Neural cell (in vitro differentiated cells): ENCODE data around the gene ZNF662. TPM values are rescaled to one million over a fixed set of nuclear protein-coding genes. Genes with fewer than 3 reads are reported as not detected.

Source experiments
- H2AFZ ChIP-seq: fragments of 200-600, 300-800 bp; sonication (generic), shearing (Covaris generic); 2 replicates; pipeline ENCODE4 v1.6.0; 2014; ENCODE audit warnings: low read depth, mild to moderate bottlenecking, antibody characterized with exemption, low read length, moderate library complexity
- H3F3A ChIP-seq: fragments of 200-600 bp; shearing (Covaris generic); 2 replicates; pipeline ENCODE4 v1.6.1; 2016; ENCODE audit warnings: mild to moderate bottlenecking, moderate library complexity, mixed read lengths, antibody characterized with exemption, low read length; ENCODE audit not compliant: insufficient read depth, poor library complexity, severe bottlenecking
- H3K27ac ChIP-seq: fragments of 200-600, 300-800 bp; sonication (generic), shearing (Covaris generic); 2 replicates; pipeline ENCODE4 v1.5.1; 2014; ENCODE audit warnings: mild to moderate bottlenecking, low read length, moderate library complexity
- H3K27me3 ChIP-seq: fragments of 300-800, 200-600 bp; sonication (generic), shearing (Covaris generic); 2 replicates; pipeline ENCODE4 v1.6.0; 2014; ENCODE audit warnings: mild to moderate bottlenecking, low read depth, low read length, moderate library complexity; ENCODE audit not compliant: insufficient read depth
- H3K36me3 ChIP-seq: fragments of 300-800, 200-600 bp; sonication (generic), shearing (Covaris generic); 2 replicates; pipeline ENCODE4 v1.5.1; 2014; ENCODE audit warnings: mild to moderate bottlenecking, antibody characterized with exemption, low read length, moderate library complexity; ENCODE audit not compliant: insufficient read depth
- H3K4me2 ChIP-seq: fragments of 300-800, 200-600 bp; sonication (generic), shearing (Covaris generic); 2 replicates; pipeline ENCODE4 v1.6.0; 2014; ENCODE audit warnings: mild to moderate bottlenecking, low read length
- H3K4me3 ChIP-seq: fragments of 300-800, 200-600 bp; sonication (generic), shearing (Covaris generic); 2 replicates; pipeline ENCODE4 v1.5.1; 2014; ENCODE audit warnings: mild to moderate bottlenecking, low read length, moderate library complexity
- H3K79me2 ChIP-seq: fragments of 200-600 bp; shearing (Covaris generic); replicated peaks from 2 replicates; pipeline ENCODE4 v1.6.0; 2014; ENCODE audit warnings: mild to moderate bottlenecking, low read length, moderate library complexity; ENCODE audit not compliant: insufficient read depth
- H3K9ac ChIP-seq: fragments of 300-800, 200-600 bp; sonication (generic), shearing (Covaris generic); 2 replicates; pipeline ENCODE4 v1.6.1; 2016; ENCODE audit warnings: mild to moderate bottlenecking, low read length, mixed read lengths
- H3K9me2 ChIP-seq: fragments of 200-600 bp; shearing (Covaris generic); 2 replicates; pipeline ENCODE4 v1.6.1; 2016; ENCODE audit warnings: mild to moderate bottlenecking, low read length, mixed read lengths; ENCODE audit not compliant: insufficient read depth
- H3K9me3 ChIP-seq: fragments of 200-600, 300-800 bp; sonication (generic), shearing (Covaris generic); 2 replicates; pipeline ENCODE4 v1.6.1; 2016; ENCODE audit warnings: mild to moderate bottlenecking, mixed run types, low read length, moderate library complexity, mixed read lengths
- H4K20me1 ChIP-seq: fragments of 200-600 bp; shearing (Covaris generic); 2 replicates; pipeline ENCODE4 v1.6.1; 2016; ENCODE audit warnings: mild to moderate bottlenecking, mixed run types; ENCODE audit not compliant: insufficient read depth
- EP300 ChIP-seq: fragments of 450-650 bp; conservative IDR thresholded peaks from 2 replicates; pipeline ENCODE4 v1.6.1; 2014; ENCODE audit warnings: antibody characterized with exemption, mild to moderate bottlenecking, moderate library complexity; ENCODE audit not compliant: poor library complexity, severe bottlenecking
- EZH2 ChIP-seq: fragments of 200-600, 300-800 bp; shearing (Covaris generic), sonication (generic); IDR thresholded peaks from 2 replicates; pipeline ENCODE4 v1.6.1; 2014; ENCODE audit warnings: antibody characterized with exemption, low read length, borderline replicate concordance, mild to moderate bottlenecking; ENCODE audit not compliant: insufficient read depth, poor library complexity, severe bottlenecking
- MXI1 ChIP-seq: fragments of 450-650 bp; conservative IDR thresholded peaks from 2 replicates; pipeline ENCODE4 v1.6.1; 2014; ENCODE audit warnings: antibody characterized with exemption, mild to moderate bottlenecking; ENCODE audit not compliant: poor library complexity, severe bottlenecking
- POLR2AphosphoS5 ChIP-seq: IDR thresholded peaks from 2 replicates; pipeline ENCODE4 v1.6.1; 2012
- RAD21 ChIP-seq: fragments of 450-650 bp; conservative IDR thresholded peaks from 2 replicates; pipeline ENCODE4 v1.6.1; 2014; ENCODE audit warnings: antibody characterized with exemption, mild to moderate bottlenecking, moderate library complexity
- REST ChIP-seq: IDR thresholded peaks from 2 replicates; pipeline ENCODE4 v1.6.1; 2012; ENCODE audit warnings: borderline replicate concordance
- SMC3 ChIP-seq: fragments of 450-650 bp; conservative IDR thresholded peaks from 2 replicates; pipeline ENCODE4 v1.6.1; 2014; ENCODE audit warnings: antibody characterized with exemption, mild to moderate bottlenecking, moderate library complexity; ENCODE audit not compliant: poor library complexity
- TAF1 ChIP-seq: IDR thresholded peaks from 2 replicates; pipeline ENCODE4 v1.6.1; 2012; ENCODE audit warnings: low read depth
- polyA plus RNA-seq: library from polyadenylated mRNA; depleted of rRNA; stranded (reverse); fragments of >200 nt; gene quantifications from 2 replicates; pipeline ENCODE4 v1.2.3, GENCODE V29; 2014
- TF ChIP-seq, protein P1 (sequence below): fragments of 450-650 bp; IDR thresholded peaks from 2 replicates; pipeline ENCODE4 v1.5.1; 2014; ENCODE audit warnings: antibody characterized with exemption, mild to moderate bottlenecking, moderate library complexity; ENCODE audit not compliant: poor library complexity, severe bottlenecking

The ZNF662 gene
- polyA plus RNA-seq, 1 donor from 2014 or later: not detected

- H3K27ac ChIP-seq: no peak overlapping the region
- H3K79me2 ChIP-seq: no peaks in the 10 kb centered on the region
- H2AFZ ChIP-seq: no peak overlapping the region
- H3K9ac ChIP-seq: no peak overlapping the region
- TF ChIP-seq TAF1 (no peak), REST (no peak), EP300 (no peak), EZH2 (no peak), SMC3 (no peak), POLR2AphosphoS5 (no peak), MXI1 (no peak), RAD21 (no peak)
- TF ChIP-seq, protein P1, sequence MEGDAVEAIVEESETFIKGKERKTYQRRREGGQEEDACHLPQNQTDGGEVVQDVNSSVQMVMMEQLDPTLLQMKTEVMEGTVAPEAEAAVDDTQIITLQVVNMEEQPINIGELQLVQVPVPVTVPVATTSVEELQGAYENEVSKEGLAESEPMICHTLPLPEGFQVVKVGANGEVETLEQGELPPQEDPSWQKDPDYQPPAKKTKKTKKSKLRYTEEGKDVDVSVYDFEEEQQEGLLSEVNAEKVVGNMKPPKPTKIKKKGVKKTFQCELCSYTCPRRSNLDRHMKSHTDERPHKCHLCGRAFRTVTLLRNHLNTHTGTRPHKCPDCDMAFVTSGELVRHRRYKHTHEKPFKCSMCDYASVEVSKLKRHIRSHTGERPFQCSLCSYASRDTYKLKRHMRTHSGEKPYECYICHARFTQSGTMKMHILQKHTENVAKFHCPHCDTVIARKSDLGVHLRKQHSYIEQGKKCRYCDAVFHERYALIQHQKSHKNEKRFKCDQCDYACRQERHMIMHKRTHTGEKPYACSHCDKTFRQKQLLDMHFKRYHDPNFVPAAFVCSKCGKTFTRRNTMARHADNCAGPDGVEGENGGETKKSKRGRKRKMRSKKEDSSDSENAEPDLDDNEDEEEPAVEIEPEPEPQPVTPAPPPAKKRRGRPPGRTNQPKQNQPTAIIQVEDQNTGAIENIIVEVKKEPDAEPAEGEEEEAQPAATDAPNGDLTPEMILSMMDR: no peak
- H3K9me2 ChIP-seq: no peaks in the 10 kb centered on the region
- H3K36me3 ChIP-seq: no peaks in the 10 kb centered on the region
- no peak overlapping the region for H3K4me2 ChIP-seq
- H4K20me1 ChIP-seq: no peaks in the 10 kb centered on the region
- H3K27me3 ChIP-seq: no peaks in the 10 kb centered on the region
- H3F3A ChIP-seq: no peaks in the 10 kb centered on the region
- H3K9me3 ChIP-seq: no peaks in the 10 kb centered on the region
- no peak overlapping the region for H3K4me3 ChIP-seq
These were observed 10.4 kb upstream of the ZNF662 start for GRCh38 chr3:42895580-42895868.

DNA sequence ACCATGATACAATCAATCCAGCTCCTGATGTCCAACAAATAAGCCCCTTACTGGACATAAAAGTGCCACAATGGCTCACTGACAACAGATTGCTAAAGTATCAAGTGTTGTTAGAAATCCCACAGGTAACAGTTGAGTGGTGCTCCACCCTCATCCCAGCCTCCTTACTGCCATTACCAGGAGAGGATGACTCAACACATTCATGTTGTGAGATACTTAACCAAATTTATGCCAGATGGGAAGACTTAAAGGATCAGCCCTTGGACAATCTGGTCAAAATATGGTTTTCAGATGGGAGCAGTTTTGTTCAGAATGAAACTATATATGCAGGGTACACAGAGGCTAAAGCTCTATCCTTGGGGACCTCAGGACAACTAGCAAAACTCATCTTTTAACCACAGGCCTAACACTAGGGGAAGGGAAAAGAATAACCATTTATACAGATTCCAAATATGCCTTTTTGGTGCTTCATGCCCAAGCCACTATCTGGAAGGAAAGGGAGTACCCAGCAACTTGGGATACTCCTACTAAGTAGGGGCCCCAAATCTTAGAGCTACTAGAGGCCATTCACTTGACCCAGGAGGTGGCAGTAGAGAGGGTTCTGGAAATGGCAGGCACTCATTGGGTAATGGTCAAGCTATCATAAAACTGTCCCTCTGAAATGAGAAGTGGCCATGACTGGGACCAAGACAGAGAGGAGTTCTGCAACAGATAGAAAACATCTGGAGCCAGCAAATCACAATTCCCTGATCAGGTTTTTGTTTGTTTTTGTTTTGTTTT is 6.9 kb upstream of the ZNF662 start:
- no peak overlapping the region for H2AFZ ChIP-seq
- no peaks in the 10 kb centered on the region for H3F3A ChIP-seq
- no peaks in the 10 kb centered on the region for H4K20me1 ChIP-seq
- TF ChIP-seq RAD21: no peak
- no peaks in the 10 kb centered on the region for H3K27me3 ChIP-seq
- H3K4me3 ChIP-seq: no peak overlapping the region
- no peak overlapping the region for H3K4me2 ChIP-seq
- no peak overlapping the region for H3K27ac ChIP-seq
- H3K79me2 ChIP-seq: no peaks in the 10 kb centered on the region
- H3K9me3 ChIP-seq: no peaks in the 10 kb centered on the region
- H3K9ac ChIP-seq: no peak overlapping the region
- H3K36me3 ChIP-seq: no peaks in the 10 kb centered on the region
- H3K9me2 ChIP-seq: no peaks in the 10 kb centered on the region
